Body of pancreas (tissue), 4 donors: Measurements from ENCODE around the gene COL4A6.

Experiments
- CTCF ChIP-seq, 7 experiments: fragments of 450-650 bp in 4 of 7; fragments of 200-600 bp in 3 of 7; sonication (generic) in 3 of 7; IDR thresholded peaks; one replicate each; pipeline ENCODE4 v1.5.1; 2016 to 2019; ENCODE audit warnings: antibody characterized with exemption in 7 of 7
- POLR2A ChIP-seq, 3 donors: fragments of 450-650 bp; IDR thresholded peaks; one replicate each; pipeline ENCODE4 v1.6.1; 2016; ENCODE audit warnings: antibody characterized with exemption in 3 of 3, mild to moderate bottlenecking in 2 of 3

GRCh38 chrX:108310506-108310905 lies 127.7 kb downstream of the COL4A6 start:
- TF ChIP-seq CTCF (IDR thresholded peaks at IDR 0.05), result no peak
- TF ChIP-seq POLR2A (IDR thresholded peaks at IDR 0.05), result no peak
